Pancreas (tissue), 10 donors: Measurements from ENCODE around the gene CCL2. TPM values are rescaled to one million over a fixed set of nuclear protein-coding genes. Genes with fewer than 3 reads are reported as not detected.

Experiments used
- ATAC-seq, 4 donors: fragments of 200-7000 bp; cut with Tn5 transposase; one replicate each; pipeline versions ENCODE4 v1.8.0 to v1.9.1; 2020; ENCODE audit warnings: mild to moderate bottlenecking in 4 of 4, moderate library complexity in 4 of 4
- DNase-seq, 6 donors: peaks; one replicate each; pipeline ENCODE4 v3.0.0-alpha.2; 2020
- FAIRE-seq: peaks from 2 replicates; lab custom pipeline; 2012; peaks lifted over from hg19 to GRCh38; lab: Jason Lieb, UNC
- H3K27ac ChIP-seq, 4 donors: fragments of 200-600 bp; sonication (generic); 1 replicate in 3 of 4; 2 replicates in 1 of 4; pipeline versions ENCODE4 v1.5.0 to v1.8.0; 2020
- H3K27me3 ChIP-seq, 4 donors: fragments of 200-600 bp; one replicate each; pipeline ENCODE4 v1.8.0; 2021
- H3K36me3 ChIP-seq, 3 donors: fragments of 200-600 bp; sonication (generic) in 1 of 3; one replicate each; pipeline versions ENCODE4 v1.5.0 to v1.8.0; 2020 to 2021
- H3K4me1 ChIP-seq, 3 donors: fragments of 200-600 bp; one replicate each; pipeline ENCODE4 v1.8.0; 2021
- H3K4me3 ChIP-seq, 4 donors: fragments of 200-600 bp; sonication (generic) in 2 of 4; one replicate each; pipeline versions ENCODE4 v1.5.0 to v1.8.0; 2020 to 2021
- H3K9me3 ChIP-seq, 4 donors: fragments of 200-600 bp; one replicate each; pipeline ENCODE4 v1.8.0; 2021
- CTCF ChIP-seq, 4 donors: fragments of 200-600 bp; sonication (generic) in 3 of 4; IDR thresholded peaks; one replicate each; pipeline versions ENCODE4 v1.5.0 to v1.8.0; 2021; ENCODE audit warnings: antibody characterized with exemption in 4 of 4
- WGBS, 2 donors: extraction: QIAGEN DNeasy Blood & Tissue Kit; methylation state at CpG; one replicate each; pipeline ENCODE4 v1.1.7; 2013; 5-methylcytosine and 5-hydroxymethylcytosine counted together
- intact Hi-C, 3 donors: fragments of 100-400 bp; cut with DNase I; formaldehyde crosslinking; loops; one replicate each; pipeline versions ENCODE4 v1.11.1 to v1.14.2; 2022
- polyA plus RNA-seq, 2 donors: library from polyadenylated mRNA; stranded (reverse); fragments of 200-250 nt; gene quantifications; one replicate each; pipeline ENCODE4 v1.2.3, GENCODE V29; 2013
- total RNA-seq, 6 donors: library from RNA; stranded (reverse); fragmentation: NEBNext Ultra II Directional in 4 of 6; extraction: Animal tissue kit (Norgen Biotek cat#: 25700) in 4 of 6; gene quantifications; one replicate each; pipeline versions ENCODE4 v1.2.1 to v1.2.4, GENCODE V29; 2021 to 2023
- donor health status: healthy with polysubstance abuse.
- donor health status: DM: no; HTN: no; CAD: no; lungs with moderate emphysema.
- donor health status: DM: no; HTN: no; CAD: no.
- donor health status: control.
- donor health status: control.
- donor health status: Bipolar disorder and iron deficiency.
- donor health status: DM: yes; HTN: yes; CAD: no.
- donor health status: DM: no; HTN: no; CAD: no.
- donor health status: DM: no; HTN: no; CAD: no.
- donor health status: DM: yes; HTN: yes; CAD: no.

CCL2 gene
- total RNA-seq = 100 to 1,000 TPM in 2 of 6 donors, 10 to 100 TPM in 2, 1 to 10 TPM in 2; 5.6 to 145 (median 42.4) TPM
- 100 to 1,000 TPM in 1 of 2 donors, 10 to 100 TPM in 1; 97.1 to 293 TPM for polyA plus RNA-seq

GRCh38 chr17:34254651-34255380, at the start of gene CCL2:
TSS of gene CCL2 (plus strand) at chr17:34255285. CDS start at chr17:34255350, 65 bp downstream.
- peak; percentile 13 for FAIRE-seq
- Histone ChIP-seq H3K4me3 (peak within 1 kb of the TSS in 3 of 4 donors; percentile 5 to 42 (median 8)), H3K36me3 (no peaks in the 10 kb centered on the region), H3K9me3 (no peaks in the 10 kb centered on the region), H3K4me1 (peaks cover 0 to 42% (median 12%) of the 10 kb centered on the region in 3 donors), H3K27me3 (no peaks in the 10 kb centered on the region), H3K27ac (peak within 1 kb of the TSS; percentile 35 to 75 (median 53))
- intact Hi-C loops = no loop called here
- DNase-seq = peak in 3 of 6 donors; percentile 30 to 45 (median 40)
- WGBS, 2 donors = 6% methylated on average over 11 of the region's 11 CpGs
- TF ChIP-seq CTCF (IDR thresholded peaks at IDR 0.05) = no peak
- ATAC-seq = peak in 3 of 4 donors; percentile 59 to 64 (median 61)

DNA sequence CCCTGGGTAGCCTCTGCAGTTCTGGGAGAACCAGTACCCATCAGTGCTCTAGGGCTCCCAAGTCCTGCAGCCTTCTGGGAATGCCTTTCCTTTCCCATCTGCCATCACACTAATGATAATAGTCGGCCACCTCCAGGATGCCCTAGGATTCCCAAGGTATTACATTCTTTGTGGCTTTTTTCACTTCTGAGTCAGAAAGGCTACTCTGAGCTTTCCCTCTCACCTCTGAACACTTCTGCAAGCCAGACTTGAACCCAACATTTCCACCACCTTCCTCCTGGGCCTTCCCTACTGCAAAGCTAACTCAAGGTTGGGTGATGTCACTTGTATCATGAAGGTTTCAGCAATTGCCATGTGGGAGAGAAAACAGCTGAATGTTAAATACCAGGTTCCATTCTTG, 49.7 kb upstream of the CCL2 start:
- WGBS, 2 donors = 64% methylated on average over 1 of the region's 1 CpG
- Histone ChIP-seq H3K27ac (no peak overlapping the region), H3K27me3 (no peaks in the 10 kb centered on the region), H3K9me3 (no peaks in the 10 kb centered on the region), H3K4me3 (no peak overlapping the region), H3K36me3 (no peaks in the 10 kb centered on the region), H3K4me1 (peaks cover 0 to under 1% (median 0%) of the 10 kb centered on the region in 3 donors)
- TF ChIP-seq CTCF (IDR thresholded peaks at IDR 0.05) = no peak
- no peak for DNase-seq
- no peak for FAIRE-seq
- intact Hi-C loops = loop anchor here in 2 of 3 donors (10.0 kb wide), 2 partner anchors 99 to 159 kb away; partner anchors contain the start of gene CCL1 (in 1 of the 2)
- no peak for ATAC-seq

DNA sequence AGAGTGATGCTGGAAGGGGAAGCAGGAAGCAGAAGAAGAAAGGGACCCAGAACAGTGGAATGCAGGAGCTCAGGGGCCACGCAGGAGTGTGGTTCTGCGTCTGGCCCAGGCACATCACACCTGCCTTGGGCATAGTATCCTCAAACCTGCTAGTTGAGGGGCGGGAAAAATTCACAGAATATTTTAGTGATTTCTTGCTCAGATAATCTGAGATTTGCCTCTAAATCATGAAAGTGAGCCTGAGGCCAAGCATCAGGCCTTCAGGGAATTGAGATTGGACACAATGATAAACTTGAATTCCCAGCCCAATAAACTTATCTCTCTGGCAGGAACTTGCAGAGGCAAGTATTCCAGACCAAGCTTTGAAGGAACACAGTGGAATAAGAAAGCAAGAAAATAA, 48.5 kb upstream of the CCL2 start:
- no peak for ATAC-seq
- intact Hi-C loops = loop anchor here in 2 of 3 donors (10.0 kb wide), 2 partner anchors 98 to 158 kb away; partner anchors contain the start of gene CCL1 (in 1 of the 2)
- no peak for FAIRE-seq

GRCh38 chr17:34207572-34207971, 47.5 kb upstream of the CCL2 start:
- Histone ChIP-seq H3K27ac (no peak overlapping the region), H3K27me3 (no peaks in the 10 kb centered on the region), H3K36me3 (no peaks in the 10 kb centered on the region), H3K4me1 (no peaks in the 10 kb centered on the region), H3K9me3 (no peaks in the 10 kb centered on the region), H3K4me3 (no peak overlapping the region)
- no peak for TF ChIP-seq CTCF (IDR thresholded peaks at IDR 0.05)
- FAIRE-seq = no peak
- intact Hi-C loops = loop anchor here in 2 of 3 donors (10.0 kb wide), 2 partner anchors 97 to 157 kb away; partner anchors contain the start of gene CCL1 (in 1 of the 2)
- ATAC-seq = no peak
- 70 to 73% methylated on average over 2 of the region's 2 CpGs for WGBS, 2 donors
- DNase-seq = no peak

More for the DNA sequence above, 48.5 kb upstream of the CCL2 start:
- no peaks in the 10 kb centered on the region for H3K4me1 ChIP-seq
- no peaks in the 10 kb centered on the region for H3K36me3 ChIP-seq
- H3K9me3 ChIP-seq = no peaks in the 10 kb centered on the region
- no peak overlapping the region for H3K4me3 ChIP-seq
- no peak for TF ChIP-seq CTCF (IDR thresholded peaks at IDR 0.05)
- H3K27me3 ChIP-seq = no peaks in the 10 kb centered on the region
- WGBS, 2 donors = 71 to 72% methylated on average over 3 of the region's 3 CpGs
- no peak overlapping the region for H3K27ac ChIP-seq
- no peak for DNase-seq
